ENCODE results near the gene HYAL4.

DNA sequence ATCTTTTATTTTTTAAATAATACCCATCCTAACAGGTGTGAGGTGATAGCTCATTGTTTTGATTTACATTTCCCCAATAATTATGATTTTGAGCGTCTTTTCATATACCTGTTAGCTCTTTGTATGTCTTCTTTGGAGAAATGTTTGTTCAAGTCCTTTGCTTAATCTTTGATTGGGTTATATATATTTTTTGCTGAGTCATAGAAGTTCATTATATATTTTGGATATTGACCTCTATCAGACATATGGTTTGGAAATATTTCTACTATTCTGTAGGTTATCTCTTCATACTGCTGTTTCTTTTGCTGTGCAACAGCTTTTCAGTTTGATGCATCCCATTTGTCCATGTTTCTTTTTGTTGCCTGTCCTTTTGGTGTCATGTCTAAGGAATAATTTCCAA, 23.6 kb upstream of the HYAL4 start:
- TF ChIP-seq, protein P1, sequence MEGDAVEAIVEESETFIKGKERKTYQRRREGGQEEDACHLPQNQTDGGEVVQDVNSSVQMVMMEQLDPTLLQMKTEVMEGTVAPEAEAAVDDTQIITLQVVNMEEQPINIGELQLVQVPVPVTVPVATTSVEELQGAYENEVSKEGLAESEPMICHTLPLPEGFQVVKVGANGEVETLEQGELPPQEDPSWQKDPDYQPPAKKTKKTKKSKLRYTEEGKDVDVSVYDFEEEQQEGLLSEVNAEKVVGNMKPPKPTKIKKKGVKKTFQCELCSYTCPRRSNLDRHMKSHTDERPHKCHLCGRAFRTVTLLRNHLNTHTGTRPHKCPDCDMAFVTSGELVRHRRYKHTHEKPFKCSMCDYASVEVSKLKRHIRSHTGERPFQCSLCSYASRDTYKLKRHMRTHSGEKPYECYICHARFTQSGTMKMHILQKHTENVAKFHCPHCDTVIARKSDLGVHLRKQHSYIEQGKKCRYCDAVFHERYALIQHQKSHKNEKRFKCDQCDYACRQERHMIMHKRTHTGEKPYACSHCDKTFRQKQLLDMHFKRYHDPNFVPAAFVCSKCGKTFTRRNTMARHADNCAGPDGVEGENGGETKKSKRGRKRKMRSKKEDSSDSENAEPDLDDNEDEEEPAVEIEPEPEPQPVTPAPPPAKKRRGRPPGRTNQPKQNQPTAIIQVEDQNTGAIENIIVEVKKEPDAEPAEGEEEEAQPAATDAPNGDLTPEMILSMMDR (IDR thresholded peaks at IDR 0.05) = no peak
- no peak for TF ChIP-seq POLR2A (IDR thresholded peaks at IDR 0.05)
